GM19467 (cell line): Measurements from ENCODE around the gene TGFBR1.

Source experiments
- ATAC-seq: cut with Tn5 transposase; IDR thresholded peaks from one replicate; pipeline ENCODE4 v1.9.1; 2021; ENCODE audit warnings: mild to moderate bottlenecking, moderate library complexity; ENCODE audit not compliant: unreplicated experiment

Gene TGFBR1

GRCh38 chr9:99130069-99130468 lies 25.2 kb downstream of the TGFBR1 start:
- no peak for ATAC-seq

- no peak for ATAC-seq
Measured at GRCh38 chr9:99133145-99133544, 28.2 kb downstream of the TGFBR1 start.

GRCh38 chr9:99134893-99135341 lies 30.0 kb downstream of the TGFBR1 start:
- no peak for ATAC-seq

- ATAC-seq: no peak
Measured at GRCh38 chr9:99135456-99135855, 30.5 kb downstream of the TGFBR1 start.

- no peak for ATAC-seq
Measured at GRCh38 chr9:99137225-99137624, 32.3 kb downstream of the TGFBR1 start.

GRCh38 chr9:99137891-99138290 lies 33.0 kb downstream of the TGFBR1 start:
- no peak for ATAC-seq

- no peak for ATAC-seq
Measured at GRCh38 chr9:99138424-99139284, 33.7 kb downstream of the TGFBR1 start.

GRCh38 chr9:99139868-99140267 lies 35.0 kb downstream of the TGFBR1 start:
- ATAC-seq: no peak

GRCh38 chr9:99140685-99141314 lies 35.9 kb downstream of the TGFBR1 start:
- no peak for ATAC-seq

GRCh38 chr9:99141849-99142248 lies 36.9 kb downstream of the TGFBR1 start:
- ATAC-seq: no peak

GRCh38 chr9:99142275-99142674 lies 37.4 kb downstream of the TGFBR1 start:
- ATAC-seq: no peak

GRCh38 chr9:99143655-99144054 lies 38.7 kb downstream of the TGFBR1 start:
- ATAC-seq: no peak

- no peak for ATAC-seq
Measured at GRCh38 chr9:99144966-99145365, 40.1 kb downstream of the TGFBR1 start.

GRCh38 chr9:99146574-99146973 lies 41.7 kb downstream of the TGFBR1 start:
- ATAC-seq: no peak

GRCh38 chr9:99147177-99147576 lies 42.3 kb downstream of the TGFBR1 start:
- ATAC-seq: no peak

GRCh38 chr9:99150451-99151171 lies 45.7 kb downstream of the TGFBR1 start:
- ATAC-seq: no peak

GRCh38 chr9:99154356-99154755 lies 49.4 kb downstream of the TGFBR1 start:
- no peak for ATAC-seq

GRCh38 chr9:99155736-99156135 lies 50.8 kb downstream of the TGFBR1 start:
- no peak for ATAC-seq

- no peak for ATAC-seq
Measured at GRCh38 chr9:99158629-99159028, 53.7 kb downstream of the TGFBR1 start.

- ATAC-seq: no peak
Measured at GRCh38 chr9:99160173-99160572, 55.3 kb downstream of the TGFBR1 start.

- no peak for ATAC-seq
Measured at GRCh38 chr9:99162759-99163364, 57.9 kb downstream of the TGFBR1 start.
